Smooth muscle cell (in vitro differentiated cells): Measurements from ENCODE around the gene ZFYVE26. TPM values are rescaled to one million over a fixed set of nuclear protein-coding genes. Genes with fewer than 3 reads are reported as not detected.
"Not testable (repeated sequence)": the region's sequence is repeated elsewhere in the genome, so short reads cannot be mapped to it uniquely, and the experiment has no call there.

Experiments
- DNase-seq: peaks from one replicate; lab custom pipeline; 2025; ENCODE audit not compliant: unreplicated experiment; lab: John Stamatoyannopoulos, UW
- H2AFZ ChIP-seq: fragments of 200-600 bp; sonication (generic); 2 replicates; pipeline ENCODE4 v1.6.0; 2016; ENCODE audit warnings: antibody characterized with exemption, low read depth, mild to moderate bottlenecking
- H3F3A ChIP-seq: fragments of 200-600 bp; sonication (generic); 2 replicates; pipeline ENCODE4 v1.6.0; 2017; ENCODE audit warnings: antibody characterized with exemption, low read depth
- H3K27ac ChIP-seq: fragments of 200-600 bp; sonication (generic); 2 replicates; pipeline ENCODE4 v1.5.1; 2016; ENCODE audit warnings: low read depth, mild to moderate bottlenecking
- H3K27me3 ChIP-seq: fragments of 200-600 bp; sonication (generic); 2 replicates; pipeline ENCODE4 v1.6.1; 2016; ENCODE audit warnings: low read depth, mild to moderate bottlenecking
- H3K36me3 ChIP-seq: fragments of 200-600 bp; sonication (generic); 2 replicates; pipeline ENCODE4 v1.5.1; 2016; ENCODE audit warnings: low read depth
- H3K4me1 ChIP-seq: fragments of 200-600 bp; sonication (generic); 2 replicates; pipeline ENCODE4 v1.5.1; 2016; ENCODE audit warnings: low read depth
- H3K4me2 ChIP-seq: fragments of 200-600 bp; sonication (generic); 2 replicates; pipeline ENCODE4 v1.6.0; 2016; ENCODE audit warnings: mild to moderate bottlenecking
- H3K4me3 ChIP-seq: fragments of 200-600 bp; sonication (generic); 2 replicates; pipeline ENCODE4 v1.5.1; 2016; ENCODE audit warnings: mild to moderate bottlenecking
- H3K79me2 ChIP-seq: fragments of 200-600 bp; sonication (generic); 2 replicates; pipeline ENCODE4 v1.6.0; 2016; ENCODE audit warnings: low read depth, mild to moderate bottlenecking
- H3K9ac ChIP-seq: fragments of 200-600 bp; sonication (generic); 2 replicates; pipeline ENCODE4 v1.6.0; 2016; ENCODE audit warnings: low read depth
- H3K9me3 ChIP-seq: fragments of 200-600 bp; sonication (generic); replicated peaks from 2 replicates; pipeline ENCODE4 v1.5.1; 2016; ENCODE audit warnings: low read depth
- H4K20me1 ChIP-seq: fragments of 200-600 bp; sonication (generic); 2 replicates; pipeline ENCODE4 v1.6.0; 2016; ENCODE audit warnings: low read depth
- WGBS: methylation state at CpG from one replicate; pipeline ENCODE4 v1.1.7; 2016; ENCODE audit warnings: low lambda C conversion rate; 5-methylcytosine and 5-hydroxymethylcytosine counted together
- polyA plus RNA-seq: library from polyadenylated mRNA; unstranded; fragments of >200 nt; fragmentation: Nextera tagmentation; extraction: Ambion mirVana; gene quantifications from 2 replicates; pipeline ENCODE4 v1.2.1, GENCODE V29; 2016
- total RNA-seq: library from RNA; depleted of rRNA; stranded (reverse); fragments of >200 nt; gene quantifications from 2 replicates; pipeline ENCODE4 v1.2.3, GENCODE V29; 2014
- TF ChIP-seq, protein P1 (sequence below): fragments of 200-600 bp; sonication (generic); IDR thresholded peaks from 2 replicates; pipeline ENCODE4 v1.5.1; 2017; ENCODE audit warnings: borderline replicate concordance, mild to moderate bottlenecking, antibody characterized with exemption; ENCODE audit not compliant: insufficient read depth, poor library complexity, severe bottlenecking

ZFYVE26 gene
- total and polyA plus RNA-seq, 2 experiments from 2014 or later: 4.5 to 42.7 TPM

DNA sequence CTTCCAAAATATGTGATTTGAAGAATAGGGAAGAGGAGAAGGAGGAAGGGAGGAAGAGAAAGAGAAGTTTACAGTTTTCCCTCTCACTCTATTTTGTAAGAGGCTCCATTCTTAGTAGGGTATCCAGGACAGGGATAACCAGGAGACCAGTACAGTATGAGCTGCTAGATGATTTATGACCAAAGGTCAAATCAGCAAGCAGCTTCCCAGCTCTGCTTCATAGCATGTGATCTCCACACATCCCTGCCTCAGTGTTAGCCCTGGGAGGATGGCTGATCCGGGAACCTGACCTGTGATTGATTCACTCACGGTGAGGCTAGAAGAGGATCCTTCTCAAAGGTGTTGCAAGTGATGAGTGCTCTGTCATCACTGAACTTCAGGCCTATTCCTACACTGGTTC lies 98.1 kb downstream of the ZFYVE26 start:
- Histone ChIP-seq H2AFZ (no peak overlapping the region), H3K4me1 (no peaks in the 10 kb centered on the region), H3K27me3 (peaks cover 6% of the 10 kb centered on the region), H3K4me2 (no peak overlapping the region), H4K20me1 (no peaks in the 10 kb centered on the region), H3K27ac (no peak overlapping the region), H3K79me2 (no peaks in the 10 kb centered on the region), H3K36me3 (no peaks in the 10 kb centered on the region), H3F3A (no peaks in the 10 kb centered on the region), H3K9ac (no peak overlapping the region), H3K4me3 (no peak overlapping the region), H3K9me3 (no peaks in the 10 kb centered on the region)
- TF ChIP-seq, protein P1, sequence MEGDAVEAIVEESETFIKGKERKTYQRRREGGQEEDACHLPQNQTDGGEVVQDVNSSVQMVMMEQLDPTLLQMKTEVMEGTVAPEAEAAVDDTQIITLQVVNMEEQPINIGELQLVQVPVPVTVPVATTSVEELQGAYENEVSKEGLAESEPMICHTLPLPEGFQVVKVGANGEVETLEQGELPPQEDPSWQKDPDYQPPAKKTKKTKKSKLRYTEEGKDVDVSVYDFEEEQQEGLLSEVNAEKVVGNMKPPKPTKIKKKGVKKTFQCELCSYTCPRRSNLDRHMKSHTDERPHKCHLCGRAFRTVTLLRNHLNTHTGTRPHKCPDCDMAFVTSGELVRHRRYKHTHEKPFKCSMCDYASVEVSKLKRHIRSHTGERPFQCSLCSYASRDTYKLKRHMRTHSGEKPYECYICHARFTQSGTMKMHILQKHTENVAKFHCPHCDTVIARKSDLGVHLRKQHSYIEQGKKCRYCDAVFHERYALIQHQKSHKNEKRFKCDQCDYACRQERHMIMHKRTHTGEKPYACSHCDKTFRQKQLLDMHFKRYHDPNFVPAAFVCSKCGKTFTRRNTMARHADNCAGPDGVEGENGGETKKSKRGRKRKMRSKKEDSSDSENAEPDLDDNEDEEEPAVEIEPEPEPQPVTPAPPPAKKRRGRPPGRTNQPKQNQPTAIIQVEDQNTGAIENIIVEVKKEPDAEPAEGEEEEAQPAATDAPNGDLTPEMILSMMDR: no peak
- 86% methylated on average over 2 of the region's 2 CpGs for WGBS
- no peak for DNase-seq

DNA sequence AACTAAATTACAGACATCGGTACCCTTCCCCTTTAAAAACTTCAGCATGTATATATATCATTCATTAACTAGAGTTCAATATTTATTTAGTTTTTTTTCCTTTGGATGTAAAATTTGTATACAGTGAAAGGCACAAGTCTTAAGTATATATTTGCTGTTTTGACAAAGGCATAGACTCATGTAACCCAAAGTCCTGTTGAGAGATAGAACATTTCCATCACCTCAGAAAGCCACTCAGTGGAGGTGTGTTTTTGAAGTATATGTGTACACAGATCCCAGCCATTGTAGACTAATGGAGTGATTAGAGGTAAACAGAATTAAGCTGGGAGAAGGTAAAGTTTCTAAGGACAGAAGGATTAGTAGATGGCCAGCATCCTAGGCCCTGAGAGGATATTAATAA lies 99.3 kb downstream of the ZFYVE26 start:
- Histone ChIP-seq H3K36me3 (no peaks in the 10 kb centered on the region), H3K9me3 (no peaks in the 10 kb centered on the region), H2AFZ (no peak overlapping the region), H3K4me1 (no peaks in the 10 kb centered on the region), H3K4me3 (no peak overlapping the region), H3K27me3 (peaks cover 6% of the 10 kb centered on the region), H3F3A (no peaks in the 10 kb centered on the region), H4K20me1 (no peaks in the 10 kb centered on the region), H3K4me2 (no peak overlapping the region), H3K27ac (no peak overlapping the region), H3K79me2 (no peaks in the 10 kb centered on the region), H3K9ac (no peak overlapping the region)
- no peak for DNase-seq
- WGBS: 92% methylated on average over 1 of the region's 1 CpG
- TF ChIP-seq, protein P1: no peak

DNA sequence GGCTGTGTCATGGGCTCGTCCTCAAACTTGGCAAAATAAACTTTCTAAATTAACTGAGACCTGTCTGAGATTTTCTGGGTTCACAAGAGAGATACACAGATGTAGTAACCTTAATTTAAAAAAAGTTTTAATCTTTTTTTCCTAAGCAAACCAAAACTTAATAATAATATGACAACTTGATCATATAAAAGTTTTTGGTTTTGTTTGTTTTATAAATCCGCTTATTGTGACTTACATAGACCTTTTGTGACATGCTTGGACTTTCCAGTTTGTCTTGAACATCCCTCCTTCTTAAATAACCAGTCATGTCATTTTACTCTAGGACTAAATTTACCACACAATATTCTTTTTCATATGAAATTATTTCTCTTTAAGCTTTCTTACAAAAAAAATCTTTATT lies 106.2 kb downstream of the ZFYVE26 start:
- Histone ChIP-seq H3K27ac (no peak overlapping the region), H3K9me3 (no peaks in the 10 kb centered on the region), H3K4me3 (no peak overlapping the region), H3F3A (no peaks in the 10 kb centered on the region), H3K4me1 (no peaks in the 10 kb centered on the region), H3K27me3 (no peaks in the 10 kb centered on the region), H2AFZ (no peak overlapping the region), H3K9ac (no peak overlapping the region), H3K4me2 (no peak overlapping the region), H4K20me1 (no peaks in the 10 kb centered on the region), H3K36me3 (peaks cover 7% of the 10 kb centered on the region), H3K79me2 (no peaks in the 10 kb centered on the region)
- WGBS: 78% methylated on average over 2 of the region's 2 CpGs
- TF ChIP-seq, protein P1: no peak
- DNase-seq: no peak

DNA sequence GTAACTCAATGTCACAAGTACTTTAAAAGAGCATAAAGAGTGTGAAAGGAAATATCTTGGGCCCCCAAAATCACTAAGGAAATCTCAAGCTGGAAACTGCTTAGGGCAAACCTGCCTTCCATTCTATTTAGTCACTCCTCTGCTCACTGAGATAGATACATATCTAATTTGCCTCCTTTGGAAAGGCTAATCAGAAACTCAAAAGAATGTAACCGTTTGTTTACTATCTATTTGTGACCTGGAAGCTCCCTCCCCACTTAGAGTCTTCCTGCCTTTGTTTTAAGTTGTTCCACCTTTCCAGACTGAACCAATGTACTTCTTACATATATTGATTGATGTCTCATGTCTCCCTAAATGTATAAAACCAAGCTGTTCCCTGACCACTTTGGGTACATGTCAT lies 106.6 kb downstream of the ZFYVE26 start:
- H2AFZ ChIP-seq, H3K4me2 ChIP-seq, H3K36me3 ChIP-seq, H3K4me1 ChIP-seq, H3K9ac ChIP-seq, H3K9me3 ChIP-seq, H3K27ac ChIP-seq, H3K79me2 ChIP-seq, DNase-seq, H4K20me1 ChIP-seq, H3F3A ChIP-seq, H3K4me3 ChIP-seq, H3K27me3 ChIP-seq: not testable (repeated sequence)
- 74% methylated on average over 1 of the region's 1 CpG for WGBS

DNA sequence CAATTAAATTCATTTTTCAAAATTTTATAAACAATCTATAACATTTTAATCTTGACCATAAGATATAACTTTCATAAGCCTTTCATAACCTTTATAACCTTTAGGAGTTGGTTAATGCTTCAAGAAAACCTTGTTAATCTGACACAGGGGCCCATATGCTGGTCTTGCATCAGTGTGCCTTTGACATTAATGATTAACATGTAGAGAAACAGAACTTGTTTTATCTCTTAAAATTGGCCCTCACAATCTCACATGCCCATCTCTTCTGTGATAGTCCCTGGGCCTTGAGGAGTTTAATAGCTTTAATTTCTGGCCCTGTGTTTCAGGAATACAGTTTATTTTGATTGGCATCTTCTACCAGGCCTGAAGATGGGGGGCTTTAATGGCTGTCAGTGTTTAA lies 107.0 kb downstream of the ZFYVE26 start:
- H3K27ac ChIP-seq, H3K9ac ChIP-seq, H3K36me3 ChIP-seq, H3K4me3 ChIP-seq, H3K4me2 ChIP-seq, H2AFZ ChIP-seq, H3F3A ChIP-seq, H3K27me3 ChIP-seq, H3K9me3 ChIP-seq, DNase-seq, H4K20me1 ChIP-seq, H3K79me2 ChIP-seq, H3K4me1 ChIP-seq: not testable (repeated sequence)
